B cell (primary cell): ENCODE data around the gene SYNJ1. TPM values are rescaled to one million over a fixed set of nuclear protein-coding genes. Genes with fewer than 3 reads are reported as not detected.

Experiments used
- ATAC-seq: fragments of 200-7000 bp; cut with Tn5 transposase; one replicate; pipeline ENCODE4 v1.10.0; 2021; ENCODE audit warnings: low read depth, mild to moderate bottlenecking, moderate number of reproducible peaks, moderate library complexity
- CTCF ChIA-PET: fragments of 350-600 bp; sonication (Branson Sonifier 250); formaldehyde crosslinking; loops from one replicate; lab custom pipeline; 2021; ENCODE audit warnings: antibody characterized with exemption, inconsistent platforms; lab: Charles Lee
- POLR2A ChIA-PET: fragments of 350-600 bp; sonication (Branson Sonifier 250); formaldehyde crosslinking; loops from one replicate; lab custom pipeline; 2021; ENCODE audit warnings: antibody characterized with exemption; lab: Charles Lee
- DNase-seq: peaks from one replicate; pipeline ENCODE4 v3.0.0; 2013
- H2AFZ ChIP-seq: 2 replicates; pipeline ENCODE4 v1.6.1; 2012; ENCODE audit warnings: mild to moderate bottlenecking, low read depth, low read length; ENCODE audit not compliant: insufficient read depth, poor library complexity, severe bottlenecking
- H3K27ac ChIP-seq, 2 donors: 1 replicate in 1 of 2; 2 replicates in 1 of 2; pipeline ENCODE4 v1.5.1; 2012 to 2013; ENCODE audit warnings: low read length in 2 of 2, mild to moderate bottlenecking in 2 of 2, moderate library complexity in 1 of 2
- H3K27me3 ChIP-seq, 4 experiments: fragments of 200-600 bp in 1 of 4; sonication (generic) in 1 of 4; replicated peaks in 1 of 4; 1 replicate in 2 of 4; 2 replicates in 2 of 4; pipeline versions ENCODE4 v1.6.1 to v1.7.0; 2013 to 2016; ENCODE audit warnings: low read length in 3 of 4, mild to moderate bottlenecking in 2 of 4, mixed read lengths in 1 of 4, moderate library complexity in 1 of 4; ENCODE audit not compliant: insufficient read depth in 4 of 4, control insufficient read depth in 3 of 4; ENCODE audit errors: control extremely low read depth in 1 of 4
- H3K36me3 ChIP-seq, 2 experiments: replicated peaks in 1 of 2; 1 replicate in 1 of 2; 2 replicates in 1 of 2; pipeline versions ENCODE4 v1.6.1 to v1.7.1; 2013; ENCODE audit warnings: low read length in 1 of 2; ENCODE audit not compliant: insufficient read depth in 2 of 2, control insufficient read depth in 1 of 2; ENCODE audit errors: control extremely low read depth in 1 of 2, extremely low read depth in 1 of 2
- H3K4me1 ChIP-seq, 2 donors: fragments of 200-600 bp in 1 of 2; sonication (generic) in 1 of 2; 1 replicate in 1 of 2; 2 replicates in 1 of 2; pipeline versions ENCODE4 v1.5.1 to v1.6.1; 2013 to 2017; ENCODE audit warnings: low read length in 2 of 2; ENCODE audit not compliant: control insufficient read depth in 2 of 2, insufficient read depth in 2 of 2
- H3K4me2 ChIP-seq: replicated peaks from 2 replicates; pipeline ENCODE3; 2012; ENCODE audit warnings: mild to moderate bottlenecking, low read depth, low read length; ENCODE audit not compliant: poor library complexity, severe bottlenecking
- H3K4me3 ChIP-seq, 5 experiments: fragments of 200-600 bp in 1 of 5; sonication (generic) in 1 of 5; 1 replicate in 3 of 5; 2 replicates in 2 of 5; pipeline versions ENCODE4 v1.5.1 to v1.7.0; 2011 to 2016; ENCODE audit warnings: low read length in 4 of 5, mild to moderate bottlenecking in 4 of 5, low read depth in 2 of 5, control low read depth in 1 of 5, moderate library complexity in 1 of 5; ENCODE audit not compliant: insufficient read depth in 1 of 5; ENCODE audit errors: control extremely low read depth in 1 of 5, extremely low read depth in 1 of 5
- H3K79me2 ChIP-seq: fragments of 200-600 bp; sonication (generic); one replicate; pipeline ENCODE4 v1.6.0; 2016; ENCODE audit warnings: low read length; ENCODE audit not compliant: control insufficient read depth, insufficient read depth
- H3K9ac ChIP-seq: fragments of 200-600 bp; sonication (generic); 2 replicates; pipeline ENCODE4 v1.6.1; 2017; ENCODE audit warnings: mild to moderate bottlenecking, low read length, moderate library complexity
- H3K9me3 ChIP-seq, 3 donors: one replicate each; pipeline versions ENCODE4 v1.6.1 to v1.7.1; 2013; ENCODE audit warnings: low read length in 2 of 3; ENCODE audit not compliant: control insufficient read depth in 2 of 3, insufficient read depth in 1 of 3; ENCODE audit errors: control extremely low read depth in 1 of 3
- H4K20me1 ChIP-seq: 2 replicates; pipeline ENCODE4 v1.6.0; 2012; ENCODE audit warnings: mild to moderate bottlenecking, low read length; ENCODE audit not compliant: insufficient read depth, control insufficient read depth, poor library complexity, severe bottlenecking
- H3K27ac Mint-ChIP-seq: one replicate; pipeline ENCODE4 v1.8.0; 2021; ENCODE audit warnings: mixed read lengths
- H3K27me3 Mint-ChIP-seq: one replicate; pipeline ENCODE4 v1.8.0; 2021; ENCODE audit warnings: mixed read lengths
- H3K4me1 Mint-ChIP-seq: one replicate; pipeline ENCODE4 v1.8.0; 2021; ENCODE audit warnings: mixed read lengths
- H3K4me3 Mint-ChIP-seq: one replicate; pipeline ENCODE4 v1.8.0; 2021; ENCODE audit warnings: mixed read lengths
- H3K9me3 Mint-ChIP-seq: one replicate; pipeline ENCODE4 v1.8.0; 2022; ENCODE audit warnings: mixed read lengths; ENCODE audit not compliant: insufficient read depth
- EZH2 ChIP-seq: IDR thresholded peaks from 2 replicates; pipeline ENCODE4 v1.6.1; 2012; ENCODE audit warnings: borderline replicate concordance, low read depth, mild to moderate bottlenecking, moderate library complexity, low read length; ENCODE audit not compliant: insufficient read depth, poor library complexity, severe bottlenecking
- WGBS: methylation state at CpG from one replicate; pipeline ENCODE4 v1.1.5; 2013; ENCODE audit warnings: missing lambda C conversion rate; ENCODE audit not compliant: insufficient coverage; 5-methylcytosine and 5-hydroxymethylcytosine counted together
- intact Hi-C: fragments of 100-400 bp; cut with micrococcal nuclease; formaldehyde crosslinking; loops from one replicate; pipeline ENCODE4 v1.10.0; 2022
- polyA plus RNA-seq: library from polyadenylated mRNA; depleted of rRNA; stranded (reverse); fragments of >200 nt; gene quantifications from 2 replicates; pipeline ENCODE4 v1.2.3, GENCODE V29; 2012
- total RNA-seq, 2 donors: library from RNA; stranded (reverse); fragments of 120-200 nt in 1 of 2; gene quantifications; 1 replicate in 1 of 2; 2 replicates in 1 of 2; pipeline versions ENCODE4 v1.2.3 to v1.2.4, GENCODE V29; 2013 to 2022
- TF ChIP-seq, protein P1 (sequence below): fragments of 200-600 bp; IDR thresholded peaks from one replicate; pipeline ENCODE4 v1.8.0; 2022; ENCODE audit warnings: antibody characterized with exemption, mild to moderate bottlenecking

Gene SYNJ1
- total and polyA plus RNA-seq, 2 donors (not counting 1 experiment from before 2014, with no cell fraction given) = 2.2 to 9.4 TPM

DNA sequence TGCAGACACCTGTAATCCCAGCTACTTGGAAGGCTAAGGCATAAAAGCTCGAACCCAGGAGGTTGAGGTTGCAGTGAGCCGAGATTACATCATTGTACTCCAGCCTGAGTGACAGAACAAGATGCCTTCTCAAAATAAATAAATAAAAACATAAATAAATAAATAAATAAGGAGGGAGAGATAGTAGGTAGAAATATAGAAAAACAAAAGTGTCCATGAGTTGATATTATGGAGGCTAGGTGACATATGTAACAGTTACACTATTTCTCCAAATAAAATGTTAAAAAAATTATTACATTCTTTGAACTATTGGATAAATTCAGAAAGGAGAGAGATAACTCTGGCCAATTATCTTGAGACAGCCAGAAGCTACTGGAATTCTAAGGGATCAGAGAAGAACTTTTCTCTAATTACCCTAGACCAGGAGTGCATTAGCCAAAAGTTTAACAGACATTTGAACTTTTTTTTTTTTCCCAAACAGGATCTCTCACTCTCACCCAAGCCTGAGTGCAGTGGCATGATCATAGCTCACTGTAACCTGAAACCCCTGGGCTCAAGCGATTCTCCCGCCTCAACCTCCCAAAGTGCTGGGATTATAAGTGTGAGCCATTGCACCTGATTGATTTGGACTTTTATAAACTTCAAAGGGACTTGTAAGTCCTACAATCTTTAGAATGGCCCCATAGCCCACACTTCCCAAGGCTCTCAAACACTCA, 17.6 kb downstream of the SYNJ1 start:
- peaks cover 0 to 3% (median 0%) of the 10 kb centered on the region in 3 donors for H3K9me3 ChIP-seq
- no peak overlapping the region for H2AFZ ChIP-seq
- no peak overlapping the region for H3K27ac ChIP-seq
- no peaks in the 10 kb centered on the region for H3K36me3 ChIP-seq
- H3K4me1 ChIP-seq = peaks cover 22 to 30% of the 10 kb centered on the region in 2 donors
- H3K79me2 ChIP-seq = peaks cover 8% of the 10 kb centered on the region
- CTCF ChIA-PET = interaction anchor here (0.6 kb wide), 1 partner anchor 890 kb away, joined by 4 read pairs; no protein-coding TSS in a partner anchor
- Mint-ChIP-seq H3K9me3 (no peaks in the 10 kb centered on the region), H3K27ac (no peak overlapping the region), H3K4me1 (peaks cover 22% of the 10 kb centered on the region), H3K4me3 (no peak overlapping the region), H3K27me3 (peaks cover 52% of the 10 kb centered on the region)
- no CpG with 5 or more reads among the region's 4 CpGs for whole genome bisulfite sequencing
- peaks cover 2 to 64% (median 60%) of the 10 kb centered on the region in 4 experiments for H3K27me3 ChIP-seq
- TF ChIP-seq, protein P1, sequence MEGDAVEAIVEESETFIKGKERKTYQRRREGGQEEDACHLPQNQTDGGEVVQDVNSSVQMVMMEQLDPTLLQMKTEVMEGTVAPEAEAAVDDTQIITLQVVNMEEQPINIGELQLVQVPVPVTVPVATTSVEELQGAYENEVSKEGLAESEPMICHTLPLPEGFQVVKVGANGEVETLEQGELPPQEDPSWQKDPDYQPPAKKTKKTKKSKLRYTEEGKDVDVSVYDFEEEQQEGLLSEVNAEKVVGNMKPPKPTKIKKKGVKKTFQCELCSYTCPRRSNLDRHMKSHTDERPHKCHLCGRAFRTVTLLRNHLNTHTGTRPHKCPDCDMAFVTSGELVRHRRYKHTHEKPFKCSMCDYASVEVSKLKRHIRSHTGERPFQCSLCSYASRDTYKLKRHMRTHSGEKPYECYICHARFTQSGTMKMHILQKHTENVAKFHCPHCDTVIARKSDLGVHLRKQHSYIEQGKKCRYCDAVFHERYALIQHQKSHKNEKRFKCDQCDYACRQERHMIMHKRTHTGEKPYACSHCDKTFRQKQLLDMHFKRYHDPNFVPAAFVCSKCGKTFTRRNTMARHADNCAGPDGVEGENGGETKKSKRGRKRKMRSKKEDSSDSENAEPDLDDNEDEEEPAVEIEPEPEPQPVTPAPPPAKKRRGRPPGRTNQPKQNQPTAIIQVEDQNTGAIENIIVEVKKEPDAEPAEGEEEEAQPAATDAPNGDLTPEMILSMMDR = no peak
- TF ChIP-seq EZH2 = no peak
- no peak overlapping the region for H3K4me2 ChIP-seq
- ATAC-seq (no peak), DNase-seq (no peak)
- POLR2A ChIA-PET = no interaction called here
- no peak overlapping the region for H3K4me3 ChIP-seq
- intact Hi-C loops = loop anchor here (5.0 kb wide), 1 partner anchor 938 kb away; no protein-coding TSS in a partner anchor
- H4K20me1 ChIP-seq = peaks cover 70% of the 10 kb centered on the region
- H3K9ac ChIP-seq = no peak overlapping the region

DNA sequence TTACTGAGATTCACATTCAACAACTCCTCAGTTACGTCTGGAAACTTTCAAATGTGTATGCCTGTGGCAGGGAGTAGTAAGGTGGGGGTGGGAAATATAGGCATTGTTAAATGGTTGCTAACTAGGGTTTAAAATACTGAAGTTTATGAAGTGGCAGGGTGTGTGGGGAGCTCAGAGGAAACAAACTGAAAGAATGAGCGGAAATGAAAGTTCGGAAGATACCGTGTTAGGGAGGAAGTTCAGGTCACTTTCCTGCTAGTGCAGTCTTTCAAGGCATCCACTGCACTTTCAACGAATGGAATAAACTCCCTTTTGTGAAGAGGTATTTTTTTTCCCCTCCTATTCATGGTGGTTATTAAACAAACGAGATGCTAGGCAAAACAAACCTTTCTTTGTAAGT, 19.7 kb downstream of the SYNJ1 start:
- whole genome bisulfite sequencing = 100% methylated on average over 2 of the region's 6 CpGs
- Histone ChIP-seq H3K27me3 (peaks cover 0 to 61% (median 57%) of the 10 kb centered on the region in 4 experiments), H3K36me3 (no peaks in the 10 kb centered on the region), H3K4me1 (peaks cover 22 to 32% of the 10 kb centered on the region in 2 donors), H3K4me3 (no peak overlapping the region), H3K27ac (no peak overlapping the region), H4K20me1 (peaks cover 70% of the 10 kb centered on the region), H3K4me2 (no peak overlapping the region), H3K9me3 (peaks cover 0 to 3% (median 3%) of the 10 kb centered on the region in 3 donors), H3K9ac (no peak overlapping the region), H2AFZ (no peak overlapping the region), H3K79me2 (peaks cover 17% of the 10 kb centered on the region)
- H3K4me1 Mint-ChIP-seq = peaks cover 22% of the 10 kb centered on the region
- H3K27ac Mint-ChIP-seq = no peak overlapping the region
- TF ChIP-seq, protein P1 = no peak
- TF ChIP-seq EZH2 = no peak
- intact Hi-C loops = no loop called here
- no peaks in the 10 kb centered on the region for H3K9me3 Mint-ChIP-seq
- ChIA-PET POLR2A (no interaction called here), CTCF (interaction anchor here (1.3 kb wide), 1 partner anchor 65 kb away, joined by 4 read pairs; no protein-coding TSS in a partner anchor)
- DNase-seq (no peak), ATAC-seq (no peak)
- peaks cover 56% of the 10 kb centered on the region for H3K27me3 Mint-ChIP-seq
- H3K4me3 Mint-ChIP-seq = no peak overlapping the region
